GM19452 (cell line): ENCODE results near the gene SEC22C.

Source experiments
- ATAC-seq: cut with Tn5 transposase; IDR thresholded peaks from one replicate; pipeline ENCODE4 v1.9.1; 2021; ENCODE audit not compliant: unreplicated experiment

Gene SEC22C

DNA sequence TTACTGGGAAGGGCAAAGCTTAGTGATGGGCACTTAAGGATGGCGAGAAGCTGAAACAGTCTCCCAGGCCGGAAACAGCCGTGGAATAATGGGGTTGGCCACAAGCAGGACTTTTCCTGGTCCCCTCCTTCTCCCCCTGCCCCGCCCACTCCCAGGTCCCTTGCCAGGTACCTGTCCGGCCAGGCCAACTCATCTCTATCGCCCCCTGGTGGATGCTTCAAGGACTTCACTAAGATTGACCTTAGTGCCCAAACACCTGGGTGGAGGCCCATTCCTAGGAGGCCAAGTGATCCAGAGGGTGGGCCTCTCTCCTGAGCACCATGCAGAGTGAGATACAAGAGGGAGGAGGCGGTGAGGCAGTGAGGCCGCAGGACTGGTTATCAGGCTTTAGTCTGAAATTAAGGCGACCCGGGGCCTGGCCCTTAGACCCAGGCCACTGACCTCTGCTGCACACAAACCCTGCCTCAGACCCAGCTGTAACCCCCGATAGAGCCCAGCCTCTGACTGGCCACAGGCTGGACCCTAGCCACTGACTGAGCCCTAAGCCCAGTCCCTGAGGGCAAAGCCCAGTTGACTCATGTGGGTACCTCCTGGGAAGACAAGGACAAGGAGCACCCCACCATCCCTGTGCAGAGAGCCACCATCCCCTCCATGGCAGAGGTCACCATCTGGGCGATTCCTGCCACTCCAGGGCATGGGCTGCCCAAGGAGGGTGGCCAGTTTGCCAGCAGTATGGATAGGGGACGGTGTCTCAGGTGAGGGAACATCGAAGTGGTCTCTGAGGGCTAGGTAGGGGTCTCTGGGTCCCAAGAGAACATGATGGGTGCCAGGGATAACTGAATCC is 41.7 kb downstream of the SEC22C start:
- ATAC-seq, result no peak

DNA sequence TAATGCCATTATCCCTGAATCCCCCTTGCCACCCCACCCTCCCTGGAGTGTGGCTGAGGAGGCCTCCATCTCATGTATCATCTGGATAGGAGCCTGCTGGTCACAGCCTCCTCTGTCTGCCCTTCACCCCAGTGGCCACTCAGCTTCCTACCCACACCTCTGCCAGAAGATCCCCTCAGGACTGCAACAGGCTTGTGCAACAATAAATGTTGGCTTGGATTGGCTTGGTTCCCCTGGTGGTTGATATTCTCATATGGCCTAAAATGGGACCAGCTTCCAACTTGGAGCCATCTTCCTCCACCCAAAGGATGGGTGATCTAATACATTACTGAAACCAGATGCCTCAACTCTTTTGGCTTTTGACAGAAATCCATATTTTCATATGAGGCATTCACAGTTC is 44.4 kb downstream of the SEC22C start:
- ATAC-seq, result no peak

DNA sequence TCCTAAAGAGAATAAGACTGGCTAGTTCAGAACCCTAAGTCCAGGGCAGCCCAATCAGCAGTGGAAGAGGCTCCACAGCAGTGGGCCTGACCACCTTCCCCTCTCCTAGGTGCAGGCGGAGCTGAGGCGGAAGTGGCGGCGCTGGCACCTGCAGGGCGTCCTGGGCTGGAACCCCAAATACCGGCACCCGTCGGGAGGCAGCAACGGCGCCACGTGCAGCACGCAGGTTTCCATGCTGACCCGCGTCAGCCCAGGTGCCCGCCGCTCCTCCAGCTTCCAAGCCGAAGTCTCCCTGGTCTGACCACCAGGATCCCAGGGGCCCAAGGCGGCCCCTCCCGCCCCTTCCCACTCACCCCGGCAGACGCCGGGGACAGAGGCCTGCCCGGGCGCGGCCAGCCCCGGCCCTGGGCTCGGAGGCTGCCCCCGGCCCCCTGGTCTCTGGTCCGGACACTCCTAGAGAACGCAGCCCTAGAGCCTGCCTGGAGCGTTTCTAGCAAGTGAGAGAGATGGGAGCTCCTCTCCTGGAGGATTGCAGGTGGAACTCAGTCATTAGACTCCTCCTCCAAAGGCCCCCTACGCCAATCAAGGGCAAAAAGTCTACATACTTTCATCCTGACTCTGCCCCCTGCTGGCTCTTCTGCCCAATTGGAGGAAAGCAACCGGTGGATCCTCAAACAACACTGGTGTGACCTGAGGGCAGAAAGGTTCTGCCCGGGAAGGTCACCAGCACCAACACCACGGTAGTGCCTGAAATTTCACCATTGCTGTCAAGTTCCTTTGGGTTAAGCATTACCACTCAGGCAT is 45.6 kb downstream of the SEC22C start:
- ATAC-seq, result no peak

DNA sequence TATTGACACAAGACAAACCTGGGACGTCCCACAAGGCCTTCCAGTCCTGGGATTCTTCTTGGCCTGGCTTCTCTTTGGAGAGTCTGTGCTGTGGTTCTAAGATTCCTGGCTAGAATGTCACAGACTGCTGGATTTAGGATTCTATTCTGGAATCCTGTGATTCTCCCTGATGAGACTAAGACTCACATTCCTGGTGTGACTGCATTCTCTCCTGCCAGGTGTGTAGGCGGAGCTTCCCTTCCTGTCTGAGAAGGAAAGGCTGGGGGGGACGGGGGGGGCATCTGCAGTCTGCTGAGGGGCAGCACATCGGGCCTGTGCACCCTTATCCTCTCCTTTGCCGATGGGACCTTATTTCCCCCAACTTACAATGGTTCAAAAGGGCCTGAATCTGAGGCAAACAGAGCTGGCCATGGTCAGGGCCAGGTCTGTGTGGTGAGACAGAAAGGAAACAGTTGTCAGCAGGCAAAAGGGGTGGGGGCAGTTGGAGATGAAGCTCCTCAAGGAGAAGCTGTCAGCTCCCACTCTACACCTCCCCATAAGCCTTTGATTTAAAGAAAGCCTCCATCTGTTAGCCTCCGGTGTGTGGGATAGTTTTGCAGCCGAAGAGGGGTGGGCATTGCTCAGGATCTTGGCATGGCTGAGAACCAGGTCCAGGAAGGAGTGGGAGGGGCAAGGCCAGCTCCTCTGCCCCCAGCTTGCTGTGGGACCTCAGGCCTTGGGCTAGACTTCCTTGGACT is 48.4 kb downstream of the SEC22C start:
- no peak for ATAC-seq

DNA sequence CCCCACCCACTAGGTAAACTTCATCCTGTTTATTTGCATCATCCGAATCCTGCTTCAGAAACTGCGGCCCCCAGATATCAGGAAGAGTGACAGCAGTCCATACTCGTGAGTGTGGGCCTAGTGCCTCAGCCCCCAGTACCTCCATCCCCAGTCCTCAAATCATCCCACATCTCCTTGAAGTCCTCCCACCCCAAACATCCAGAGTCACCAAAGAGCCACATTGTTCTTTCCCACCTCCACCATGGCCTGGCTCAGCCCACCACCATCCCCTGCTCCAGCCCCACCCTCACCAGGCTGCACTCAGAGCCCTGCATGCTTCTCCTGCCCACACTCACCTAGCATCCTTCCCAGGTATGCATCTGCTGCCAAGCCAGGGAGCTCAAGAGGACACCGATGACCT is 49.5 kb downstream of the SEC22C start:
- no peak for ATAC-seq

DNA sequence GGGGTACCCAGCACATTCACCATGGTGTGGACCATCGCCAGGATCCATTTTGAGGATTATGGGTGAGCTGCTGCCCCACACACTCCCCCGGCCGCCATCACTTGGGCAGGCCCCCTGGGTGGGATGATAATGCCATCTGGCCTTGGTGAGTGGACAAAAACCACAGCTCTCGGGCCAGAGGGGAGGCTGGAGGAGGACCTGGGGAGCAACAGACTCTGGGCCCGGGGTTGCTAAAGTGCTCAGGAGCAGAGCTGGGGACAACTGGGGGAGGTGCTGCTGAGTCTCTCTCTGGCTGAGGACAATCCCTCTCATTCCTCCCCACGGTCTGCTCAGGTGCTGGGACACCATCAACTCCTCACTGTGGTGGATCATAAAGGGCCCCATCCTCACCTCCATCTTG is 50.3 kb downstream of the SEC22C start:
- no peak for ATAC-seq

DNA sequence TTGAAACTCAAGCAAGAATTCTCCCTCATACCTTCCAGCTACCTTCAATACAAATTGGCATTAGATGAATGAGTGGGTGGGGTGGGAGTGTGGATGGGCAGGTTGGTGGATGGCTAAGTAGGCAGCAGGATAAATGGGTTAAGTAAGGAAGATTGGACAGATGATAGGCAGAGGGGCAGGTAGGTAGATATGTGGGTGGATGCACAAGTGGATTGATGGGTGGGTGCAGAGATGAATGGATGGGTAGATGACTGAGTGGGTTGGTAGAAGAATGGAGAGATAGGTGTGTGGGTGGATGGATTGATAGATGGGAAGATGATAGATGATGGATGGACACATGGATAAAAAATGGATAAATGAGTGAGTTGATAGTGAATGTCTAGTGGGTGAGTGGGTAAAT is 51.7 kb downstream of the SEC22C start:
- no peak for ATAC-seq

DNA sequence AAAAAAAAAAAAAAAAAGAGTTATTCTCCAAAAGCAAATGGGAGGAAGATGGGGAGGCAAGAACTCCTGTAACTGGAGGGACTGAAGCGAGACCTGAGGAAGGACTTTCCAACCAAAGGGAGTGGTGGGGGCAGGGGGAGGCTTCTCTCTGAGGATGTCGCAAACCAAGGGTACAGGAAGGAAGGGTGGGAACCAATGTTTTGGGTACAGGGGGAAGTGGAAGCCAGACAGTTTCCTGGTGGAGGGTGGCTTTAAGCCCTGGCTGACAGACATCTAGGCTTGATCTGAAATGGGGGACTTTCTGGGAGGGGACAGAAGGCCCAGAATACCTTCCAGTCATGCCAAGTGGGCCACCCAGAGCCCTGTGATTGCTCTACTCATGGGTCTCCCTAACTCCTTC is 52.3 kb downstream of the SEC22C start:
- ATAC-seq, result no peak

DNA sequence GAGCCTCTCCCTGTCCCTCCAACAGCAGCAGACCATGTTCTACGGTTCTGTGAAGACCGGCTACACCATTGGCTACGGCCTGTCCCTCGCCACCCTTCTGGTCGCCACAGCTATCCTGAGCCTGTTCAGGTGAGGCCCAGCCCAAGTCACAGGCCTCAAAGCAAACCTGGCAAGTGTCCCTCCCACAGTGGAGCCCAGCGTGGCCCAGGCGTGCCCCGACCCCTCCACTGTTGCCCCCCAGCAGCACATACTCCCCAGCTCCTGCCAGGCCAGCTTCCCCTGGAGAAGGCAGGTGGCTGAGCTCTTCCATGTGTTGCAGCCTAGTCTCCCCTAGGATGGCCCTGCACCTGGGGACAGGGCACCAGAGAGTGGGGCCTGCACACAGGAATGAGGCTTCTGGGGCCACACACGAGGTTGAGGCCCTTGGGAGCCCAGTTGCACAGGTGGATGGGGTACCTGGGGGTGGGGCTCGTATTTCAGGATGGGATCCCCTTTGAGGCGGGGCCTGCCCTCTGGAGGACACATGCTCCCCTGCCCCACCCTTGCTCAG is 54.3 kb downstream of the SEC22C start:
- no peak for ATAC-seq

DNA sequence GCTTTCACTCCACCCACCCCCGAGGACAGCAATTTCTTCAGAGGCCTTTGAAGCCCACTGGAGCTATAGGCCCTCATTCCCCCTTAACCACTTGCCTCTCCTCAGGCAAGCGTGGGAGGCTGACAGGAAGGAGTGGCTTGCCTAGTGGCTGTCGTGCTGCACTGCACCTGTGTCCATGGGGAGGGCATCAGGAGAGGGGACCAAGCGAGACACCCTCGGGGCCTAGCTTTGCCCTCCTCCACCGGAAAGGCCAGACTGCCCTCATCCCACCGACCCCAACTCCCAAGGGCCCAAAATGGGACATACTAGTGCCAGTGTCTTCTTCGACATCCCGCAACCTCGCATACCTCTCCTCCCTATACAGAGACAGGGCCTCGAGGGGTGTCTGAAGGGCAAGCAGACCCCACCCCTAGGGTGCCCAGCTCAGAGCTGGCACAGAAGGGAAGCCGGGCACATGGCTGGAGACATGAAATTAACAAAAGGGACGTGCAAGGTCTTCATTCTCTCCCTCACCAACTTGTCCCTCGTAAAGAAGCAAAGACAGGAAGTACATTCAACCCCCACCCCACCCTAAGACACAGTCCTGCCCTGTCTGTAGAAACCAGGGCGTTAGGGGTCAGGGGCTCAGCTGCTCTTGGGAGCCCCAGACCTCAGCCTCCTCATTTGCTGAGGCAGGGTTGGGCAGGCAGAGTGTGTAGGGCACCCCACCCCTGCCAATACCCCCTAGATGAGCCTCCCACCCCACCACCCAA is 55.0 kb downstream of the SEC22C start:
- no peak for ATAC-seq

DNA sequence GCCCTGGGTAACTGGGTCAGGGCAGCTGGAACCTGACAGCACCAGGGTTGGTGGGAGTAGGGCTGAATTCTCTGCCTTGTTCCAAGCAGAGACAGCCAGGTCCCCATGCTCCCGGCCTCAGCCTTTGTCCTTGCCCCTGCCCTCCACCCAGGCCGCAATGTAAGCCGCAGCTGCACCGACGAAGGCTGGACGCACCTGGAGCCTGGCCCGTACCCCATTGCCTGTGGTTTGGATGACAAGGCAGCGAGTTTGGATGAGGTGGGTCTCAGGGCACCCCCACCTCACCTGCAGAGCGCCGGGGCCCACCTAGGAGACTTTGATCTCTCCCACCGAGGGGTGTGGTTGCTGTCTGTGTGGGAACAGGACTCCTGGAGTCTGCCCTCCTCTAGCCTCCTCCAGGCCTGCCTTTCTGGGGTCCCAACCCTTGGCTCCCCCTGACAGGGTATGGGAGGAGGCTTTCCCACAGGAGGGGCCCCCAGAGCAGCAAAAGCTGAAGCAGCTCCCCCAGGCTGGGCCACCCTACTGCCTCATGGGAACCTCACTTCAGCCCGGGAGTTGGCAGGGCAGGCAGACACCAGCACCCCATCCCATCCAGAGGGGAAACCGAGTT is 55.9 kb downstream of the SEC22C start:
- no peak for ATAC-seq

DNA sequence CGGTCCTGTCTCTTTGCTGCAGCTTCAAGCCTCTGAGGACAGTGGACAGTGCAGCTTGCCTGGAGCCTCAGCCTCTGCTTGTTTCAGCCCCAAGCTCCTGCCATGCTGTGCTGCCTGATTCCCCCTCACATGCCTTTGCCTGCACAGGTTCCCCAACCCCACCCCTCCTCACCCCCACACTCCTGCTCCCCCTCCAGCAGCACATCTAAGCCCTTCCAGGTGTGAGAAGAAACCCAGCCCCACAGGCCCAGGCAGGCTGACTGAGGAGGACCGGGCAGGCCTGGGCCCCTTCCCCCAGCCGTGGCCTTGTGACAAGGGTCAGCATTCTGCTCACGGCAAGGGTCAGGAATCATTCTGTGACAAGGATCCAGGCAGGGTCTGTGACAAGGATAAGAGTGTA is 56.6 kb downstream of the SEC22C start:
- no peak for ATAC-seq

DNA sequence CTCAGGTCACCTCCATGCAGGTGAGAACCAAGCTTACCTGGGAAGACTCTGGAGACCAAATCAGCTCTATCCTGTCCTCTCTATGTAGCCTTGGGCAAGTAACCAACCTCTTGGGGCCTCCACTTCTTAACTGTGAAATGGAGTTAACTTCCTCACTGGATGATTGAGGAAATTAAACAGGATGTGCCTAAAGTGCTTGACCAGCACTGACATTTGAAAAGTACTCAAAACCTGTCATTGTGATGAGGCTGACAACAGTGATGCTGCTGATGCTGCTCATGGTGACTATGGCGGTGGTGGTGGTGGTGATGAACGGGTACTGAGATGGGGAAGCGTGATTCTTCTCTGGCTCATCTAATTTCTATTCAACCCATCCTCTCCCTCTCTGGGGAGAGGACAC is 57.0 kb downstream of the SEC22C start:
- ATAC-seq, result no peak

DNA sequence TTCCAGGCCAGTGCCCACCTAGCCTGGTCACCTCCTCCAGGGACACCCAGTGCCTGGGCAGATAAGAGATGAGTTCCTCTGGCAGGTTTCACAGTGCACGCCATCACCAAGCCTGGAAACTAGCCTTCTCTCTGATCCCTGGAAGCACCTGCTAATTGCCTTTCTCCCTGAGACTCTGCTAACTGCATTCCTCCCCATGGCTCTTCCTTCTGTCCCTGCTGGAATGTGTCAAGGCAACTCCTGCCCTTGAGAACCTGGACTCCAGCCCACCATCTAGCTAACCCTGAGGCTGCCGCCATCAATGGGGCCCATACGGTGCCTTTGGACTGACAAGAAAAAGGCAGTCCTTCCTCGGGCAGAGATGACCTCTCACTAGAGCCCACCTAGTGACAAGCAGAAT is 60.9 kb downstream of the SEC22C start:
- ATAC-seq, result no peak

DNA sequence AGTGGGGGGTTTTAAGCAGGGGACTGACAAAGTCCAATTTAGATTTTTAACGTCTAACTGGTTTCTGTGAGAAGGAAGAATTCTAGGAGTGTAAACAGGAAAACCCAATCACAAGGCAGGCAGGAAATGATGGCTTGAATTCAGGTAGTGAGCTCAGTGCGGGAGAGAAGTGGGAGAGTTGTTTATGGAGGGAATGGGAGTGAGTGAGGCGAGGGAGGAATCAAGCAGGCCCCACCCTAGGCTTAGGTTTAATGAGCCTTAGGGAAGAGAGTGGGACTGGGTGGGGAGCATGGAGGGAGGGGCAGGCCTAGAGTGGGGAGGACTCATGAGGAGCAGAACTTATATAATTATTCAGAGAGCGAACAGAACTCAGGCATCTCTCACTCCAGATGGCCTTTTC is 61.4 kb downstream of the SEC22C start:
- ATAC-seq, result no peak

DNA sequence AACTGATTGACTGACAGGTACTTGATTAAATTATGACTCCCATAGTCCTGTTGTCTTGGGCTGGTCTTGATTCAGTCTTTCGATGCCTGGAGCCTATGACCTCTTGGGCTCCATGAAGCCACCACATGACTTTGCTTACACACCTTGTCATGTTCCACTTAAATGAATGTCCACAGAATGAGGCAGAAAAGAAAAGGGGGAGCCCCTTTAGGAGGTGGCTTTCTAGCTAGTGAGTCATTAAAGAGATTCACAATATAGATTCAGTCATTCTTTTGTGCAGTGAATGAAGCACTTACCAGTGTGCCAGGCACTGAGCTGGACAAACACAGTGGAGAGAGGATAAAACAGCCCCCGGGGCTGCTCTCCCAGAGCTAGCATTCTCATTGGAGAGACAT is 62.2 kb downstream of the SEC22C start:
- ATAC-seq, result no peak

DNA sequence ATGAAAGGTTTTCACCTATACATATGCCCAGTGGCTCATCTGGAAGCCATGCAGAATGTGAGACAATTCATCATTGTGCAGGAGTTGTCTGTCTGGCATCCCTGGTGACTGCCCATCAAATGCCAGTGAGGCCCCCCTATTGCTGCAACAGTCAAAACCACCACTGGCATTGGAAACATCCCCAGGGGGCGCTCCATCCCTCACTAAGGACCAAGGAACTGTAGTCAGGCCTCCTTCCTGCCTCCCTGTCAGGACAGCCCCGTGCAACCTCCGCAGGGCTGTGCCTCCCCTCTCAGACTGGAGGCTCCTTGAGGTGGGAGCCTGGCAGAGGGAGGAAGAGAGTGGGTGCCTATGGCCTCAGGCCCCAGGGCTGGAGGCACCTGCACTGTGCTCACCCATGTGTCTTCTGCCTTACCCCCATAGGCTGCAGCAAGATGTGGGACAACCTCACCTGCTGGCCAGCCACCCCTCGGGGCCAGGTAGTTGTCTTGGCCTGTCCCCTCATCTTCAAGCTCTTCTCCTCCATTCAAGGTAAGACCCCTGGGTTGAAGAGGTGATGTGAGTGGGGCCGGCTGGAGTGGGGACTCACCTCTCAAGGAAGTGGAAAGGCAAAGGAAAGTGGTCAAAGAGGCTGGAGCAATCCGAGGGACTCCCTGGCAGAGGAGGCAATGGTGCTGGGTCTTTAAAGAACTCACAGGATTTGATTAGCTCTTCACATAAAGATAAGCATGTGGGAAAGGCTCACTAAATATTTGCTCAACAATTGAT is 62.8 kb downstream of the SEC22C start:
- ATAC-seq, result no peak

DNA sequence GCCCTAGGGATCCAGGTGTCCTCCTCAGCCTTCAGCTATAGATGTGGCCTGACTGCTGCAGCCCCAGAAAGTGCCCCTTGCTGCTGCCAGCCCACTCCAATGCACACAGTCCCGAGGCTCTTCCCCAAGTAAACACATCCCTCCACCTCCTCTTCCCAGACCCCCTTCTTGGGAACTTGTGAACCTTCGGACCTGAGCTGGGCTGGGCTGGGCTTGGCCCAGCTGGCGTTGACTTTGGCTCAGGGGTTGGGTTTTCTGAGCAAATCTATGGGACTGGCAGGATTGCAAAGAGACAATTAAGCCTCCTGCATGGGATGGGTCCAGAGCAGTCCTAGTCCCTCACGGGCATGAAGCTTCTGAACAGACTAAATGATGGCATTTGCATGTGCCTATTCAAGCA is 64.7 kb downstream of the SEC22C start:
- no peak for ATAC-seq

DNA sequence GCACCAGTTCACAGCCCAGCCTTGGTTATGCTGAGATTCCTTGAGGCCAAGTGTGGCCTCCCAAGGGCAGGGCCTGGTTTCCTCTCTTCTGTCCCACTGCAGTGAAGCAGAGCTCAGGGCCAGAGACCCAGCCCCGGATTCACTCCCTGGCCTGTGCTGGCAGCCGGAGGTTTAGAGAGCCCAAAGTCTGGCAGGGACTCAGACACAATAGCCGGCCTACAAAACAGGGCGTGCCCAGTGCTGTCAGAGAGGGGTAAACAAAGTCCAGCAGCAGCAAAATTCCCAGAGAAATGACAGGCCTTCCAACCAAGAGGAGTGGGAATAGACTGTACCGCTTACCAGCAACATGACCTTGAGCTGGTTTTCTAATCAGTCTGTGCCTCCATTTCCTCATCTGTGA is 65.3 kb downstream of the SEC22C start:
- ATAC-seq, result no peak

DNA sequence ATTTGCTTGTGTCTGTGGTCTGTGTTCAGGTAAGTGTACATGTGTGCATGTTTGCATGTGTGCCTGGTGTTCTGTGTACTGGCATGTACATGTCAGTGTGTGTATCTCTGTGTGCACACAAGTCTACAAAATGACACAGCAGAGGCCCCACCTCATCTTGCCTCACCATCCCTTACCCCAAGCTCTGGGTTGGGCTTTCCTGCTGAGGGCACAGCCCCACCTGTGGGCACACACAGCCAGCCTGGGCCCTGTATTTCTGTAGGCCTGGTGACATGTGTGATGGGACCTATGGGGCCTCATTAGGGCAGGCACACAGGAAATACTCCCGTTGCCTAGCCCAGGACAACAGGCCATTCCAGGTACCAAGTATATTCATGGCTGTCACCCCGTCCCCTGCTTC is 65.8 kb downstream of the SEC22C start:
- ATAC-seq, result no peak
